Mononuclear cell (primary cell): ENCODE measurements around the gene ETF1. TPM values are rescaled to one million over a fixed set of nuclear protein-coding genes. Genes with fewer than 3 reads are reported as not detected.

Experiments used
- H3K27me3 ChIP-seq: 2 replicates; pipeline ENCODE4 v1.6.0; 2011; ENCODE audit warnings: low read length, control low read depth; ENCODE audit not compliant: insufficient read depth
- H3K4me1 ChIP-seq: 2 replicates; pipeline ENCODE4 v1.5.1; 2011; ENCODE audit warnings: mild to moderate bottlenecking, low read length, control low read depth; ENCODE audit not compliant: insufficient read depth
- H3K4me3 ChIP-seq: 2 replicates; pipeline ENCODE4 v1.5.1; 2011; ENCODE audit warnings: mild to moderate bottlenecking, low read length, moderate library complexity
- H3K9me3 ChIP-seq: 2 replicates; pipeline ENCODE4 v1.5.1; 2011; ENCODE audit warnings: low read depth, mild to moderate bottlenecking, control low read depth, low read length
- total RNA-seq: library from RNA; depleted of rRNA; stranded (reverse); fragments of >200 nt; gene quantifications from one replicate; pipeline ENCODE4 v1.2.3, GENCODE V29; 2012

ETF1 gene
- total RNA-seq, 1 donor, result 189 TPM

DNA sequence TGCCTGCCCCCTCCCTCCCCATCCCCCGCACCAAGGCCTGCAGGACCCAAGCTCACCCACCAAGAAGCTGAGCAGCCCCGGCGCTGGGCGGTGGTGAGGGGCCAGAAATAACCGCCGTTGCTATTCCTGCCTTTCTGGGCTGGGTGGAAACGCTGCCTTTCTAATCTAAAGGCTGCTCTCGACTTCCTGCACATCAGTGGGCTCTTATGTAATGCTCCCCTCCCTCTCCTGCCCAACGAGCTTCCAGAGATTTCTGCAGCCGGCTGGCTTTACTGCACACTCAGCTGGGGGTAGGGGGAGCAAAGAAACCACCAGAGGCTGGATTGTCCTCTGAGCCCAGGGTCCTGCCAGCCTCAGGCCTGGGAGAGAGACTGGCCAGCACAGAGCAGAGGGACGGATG is 84.7 kb downstream of the ETF1 start:
- Histone ChIP-seq H3K27me3 (no peaks in the 10 kb centered on the region), H3K4me3 (no peak overlapping the region), H3K4me1 (peaks cover 27% of the 10 kb centered on the region), H3K9me3 (no peaks in the 10 kb centered on the region)

DNA sequence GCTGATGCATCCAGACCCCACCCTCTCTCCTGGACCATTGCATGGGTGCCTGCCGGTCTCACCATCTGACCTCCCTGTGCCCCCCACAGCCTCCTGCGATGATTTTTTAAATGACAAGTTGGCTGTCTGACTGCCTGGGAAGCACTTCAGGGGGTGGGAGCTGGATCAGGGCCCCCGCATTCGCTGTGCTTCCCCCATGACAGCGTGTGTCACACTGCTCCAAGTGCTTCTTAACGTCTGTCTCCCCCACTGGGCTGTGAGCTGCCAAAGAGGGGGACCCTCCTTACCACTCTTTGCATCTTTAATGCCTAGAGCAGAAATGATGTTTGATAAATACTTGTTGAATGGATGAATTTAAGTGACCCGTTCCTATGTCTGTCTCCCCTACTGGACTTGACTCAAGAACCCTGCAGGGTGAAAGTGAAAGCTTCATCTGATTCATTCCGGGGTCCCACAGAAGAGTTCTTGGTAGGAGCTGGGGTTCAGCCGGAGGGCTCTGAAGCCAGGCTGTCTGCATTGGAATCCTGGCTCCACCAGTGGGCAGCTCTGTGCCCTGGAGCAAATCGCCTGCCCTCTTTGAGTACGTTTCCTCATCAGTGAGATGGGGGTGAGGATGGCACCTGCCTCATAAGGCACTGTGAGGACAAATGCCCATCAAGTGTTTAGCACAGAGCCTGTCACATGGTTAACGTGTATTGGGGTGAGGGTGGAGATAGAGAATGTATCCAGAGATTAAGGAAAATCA is 85.3 kb downstream of the ETF1 start:
- no peaks in the 10 kb centered on the region for H3K27me3 ChIP-seq
- peaks cover 24% of the 10 kb centered on the region for H3K4me1 ChIP-seq
- H3K9me3 ChIP-seq, result no peaks in the 10 kb centered on the region
- H3K4me3 ChIP-seq, result no peak overlapping the region

Other genes with a start within 250 kb of the ETF1 start
- gene CDC25C, start 211.4 kb downstream of the ETF1 start, total RNA-seq, result 1.2 TPM
- gene FAM53C, start 205.0 kb downstream of the ETF1 start, total RNA-seq, result 72.2 TPM
- 72.1 TPM for gene KDM3B, start 190.6 kb downstream of the ETF1 start, total RNA-seq
- gene REEP2, start 104.2 kb downstream of the ETF1 start, total RNA-seq, result not detected
- 36.6 TPM for gene EGR1, start 77.8 kb downstream of the ETF1 start, total RNA-seq
- 455 TPM for gene HSPA9, start 32.2 kb upstream of the ETF1 start, total RNA-seq
- 67.2 TPM for gene CTNNA1, start 210.2 kb upstream of the ETF1 start, total RNA-seq